GM19324 (cell line): Measurements from ENCODE around the gene FBXL16.
"Not testable (repeated sequence)": the region's sequence is repeated elsewhere in the genome, so short reads cannot be mapped to it uniquely, and the experiment has no call there.

Experiments
- ATAC-seq: cut with Tn5 transposase; IDR thresholded peaks from one replicate; pipeline ENCODE4 v1.9.1; 2021; ENCODE audit warnings: mild to moderate bottlenecking, moderate library complexity; ENCODE audit not compliant: unreplicated experiment, low FRiP score

Gene FBXL16, protein sequence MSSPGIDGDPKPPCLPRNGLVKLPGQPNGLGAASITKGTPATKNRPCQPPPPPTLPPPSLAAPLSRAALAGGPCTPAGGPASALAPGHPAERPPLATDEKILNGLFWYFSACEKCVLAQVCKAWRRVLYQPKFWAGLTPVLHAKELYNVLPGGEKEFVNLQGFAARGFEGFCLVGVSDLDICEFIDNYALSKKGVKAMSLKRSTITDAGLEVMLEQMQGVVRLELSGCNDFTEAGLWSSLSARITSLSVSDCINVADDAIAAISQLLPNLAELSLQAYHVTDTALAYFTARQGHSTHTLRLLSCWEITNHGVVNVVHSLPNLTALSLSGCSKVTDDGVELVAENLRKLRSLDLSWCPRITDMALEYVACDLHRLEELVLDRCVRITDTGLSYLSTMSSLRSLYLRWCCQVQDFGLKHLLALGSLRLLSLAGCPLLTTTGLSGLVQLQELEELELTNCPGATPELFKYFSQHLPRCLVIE

DNA sequence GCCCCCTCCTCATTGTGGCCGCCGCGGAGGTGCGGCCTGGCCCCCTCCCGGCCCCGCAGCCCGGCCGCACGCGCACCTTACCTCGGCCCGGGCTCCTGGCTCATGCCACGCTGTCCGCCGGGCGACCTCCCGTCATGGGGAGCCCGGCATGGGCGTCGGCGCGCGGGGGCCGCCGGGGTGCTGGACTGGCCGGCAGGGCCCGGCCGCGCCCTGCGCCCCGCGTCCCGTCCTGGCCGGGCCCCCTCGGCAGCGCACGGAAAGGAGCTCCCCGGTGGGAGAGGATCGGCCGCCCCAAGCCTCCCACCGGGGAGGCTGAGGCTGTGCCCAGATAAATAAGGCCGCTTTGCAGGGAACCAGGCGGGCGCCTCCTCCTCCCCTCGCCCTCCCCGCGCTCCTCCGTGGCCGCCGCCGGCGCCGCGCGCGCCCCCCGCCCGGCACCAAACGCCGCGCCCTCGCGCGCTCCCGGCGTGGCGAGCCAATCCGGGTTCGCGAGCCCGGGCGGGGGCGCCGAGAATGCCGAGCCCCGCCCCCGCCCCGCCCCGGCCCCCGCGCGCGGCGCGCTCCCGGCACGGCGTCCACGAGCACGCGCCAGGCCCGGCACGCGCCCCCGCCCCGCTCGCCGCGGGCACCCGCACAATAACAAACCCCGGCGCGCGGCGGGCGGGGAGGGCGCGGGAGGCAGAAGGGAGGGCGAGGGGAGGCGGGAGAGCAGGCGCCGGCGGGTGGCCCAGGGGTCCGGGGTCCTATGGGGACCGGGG, at the start of gene FBXL16:
Gene FBXL16, minus strand, starts transcription at position 371 of the 758 bp plus-strand sequence. CDS start 8,396 bp downstream, outside the sequence.
- no peak for ATAC-seq

DNA sequence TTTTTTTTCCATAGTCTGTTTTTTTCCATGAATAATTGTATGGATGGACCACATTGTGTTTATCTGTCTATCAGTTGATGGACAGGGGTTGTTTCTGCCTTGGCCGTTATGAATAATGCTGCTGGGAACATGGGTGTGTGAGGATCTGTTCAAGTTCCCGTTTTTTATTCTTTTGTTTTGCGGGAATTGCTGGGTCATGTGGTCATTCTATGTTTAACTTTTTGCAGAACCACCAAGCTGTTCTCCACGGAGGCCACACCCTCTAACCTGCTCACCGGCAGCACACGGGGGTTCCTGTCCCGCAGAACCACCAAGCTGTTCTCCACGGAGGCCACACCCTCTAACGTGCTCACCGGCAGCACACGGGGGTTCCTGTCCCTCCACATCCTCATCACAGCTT, 49.1 kb upstream of the FBXL16 start:
- ATAC-seq, result no peak

DNA sequence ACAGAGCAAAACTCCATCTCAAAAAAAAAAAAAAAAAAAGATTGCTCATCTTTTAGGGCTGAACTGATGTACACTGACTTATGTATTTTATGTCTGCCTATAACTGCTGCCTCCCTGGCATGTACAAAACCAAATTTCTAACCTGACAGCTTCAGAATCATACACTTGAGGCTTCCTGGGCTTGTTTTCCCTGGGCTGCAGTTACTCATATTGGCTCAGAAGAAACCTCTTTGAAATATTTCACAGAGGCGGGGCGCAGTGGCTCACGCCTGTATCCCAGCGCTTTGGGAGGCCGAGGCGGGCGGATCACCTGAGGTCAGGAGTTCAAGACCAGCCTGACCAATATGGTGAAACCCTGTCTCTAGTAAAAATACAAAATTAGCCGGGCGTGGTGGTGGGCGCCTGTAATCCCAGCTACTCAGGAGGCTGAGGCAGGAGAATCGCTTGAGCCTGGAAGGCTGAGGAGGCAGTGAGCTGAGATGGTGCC, 48.6 kb upstream of the FBXL16 start:
- ATAC-seq, result not testable (repeated sequence)

DNA sequence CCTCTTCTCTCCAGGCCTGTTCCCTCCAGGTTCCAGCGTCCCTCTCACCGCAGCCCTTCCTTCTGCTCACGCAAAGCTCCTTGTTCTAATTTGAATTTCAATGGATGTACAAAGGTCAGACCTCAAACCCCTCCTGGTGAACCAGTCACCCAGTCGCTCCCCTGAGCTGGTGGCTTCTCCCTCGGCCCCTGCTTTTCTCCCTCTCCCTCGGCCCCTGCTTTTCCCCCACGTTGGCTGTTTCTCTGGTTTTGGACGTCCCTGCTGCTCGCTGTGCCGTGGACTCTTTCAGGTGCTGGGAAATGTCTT, 46.4 kb upstream of the FBXL16 start:
- no peak for ATAC-seq

DNA sequence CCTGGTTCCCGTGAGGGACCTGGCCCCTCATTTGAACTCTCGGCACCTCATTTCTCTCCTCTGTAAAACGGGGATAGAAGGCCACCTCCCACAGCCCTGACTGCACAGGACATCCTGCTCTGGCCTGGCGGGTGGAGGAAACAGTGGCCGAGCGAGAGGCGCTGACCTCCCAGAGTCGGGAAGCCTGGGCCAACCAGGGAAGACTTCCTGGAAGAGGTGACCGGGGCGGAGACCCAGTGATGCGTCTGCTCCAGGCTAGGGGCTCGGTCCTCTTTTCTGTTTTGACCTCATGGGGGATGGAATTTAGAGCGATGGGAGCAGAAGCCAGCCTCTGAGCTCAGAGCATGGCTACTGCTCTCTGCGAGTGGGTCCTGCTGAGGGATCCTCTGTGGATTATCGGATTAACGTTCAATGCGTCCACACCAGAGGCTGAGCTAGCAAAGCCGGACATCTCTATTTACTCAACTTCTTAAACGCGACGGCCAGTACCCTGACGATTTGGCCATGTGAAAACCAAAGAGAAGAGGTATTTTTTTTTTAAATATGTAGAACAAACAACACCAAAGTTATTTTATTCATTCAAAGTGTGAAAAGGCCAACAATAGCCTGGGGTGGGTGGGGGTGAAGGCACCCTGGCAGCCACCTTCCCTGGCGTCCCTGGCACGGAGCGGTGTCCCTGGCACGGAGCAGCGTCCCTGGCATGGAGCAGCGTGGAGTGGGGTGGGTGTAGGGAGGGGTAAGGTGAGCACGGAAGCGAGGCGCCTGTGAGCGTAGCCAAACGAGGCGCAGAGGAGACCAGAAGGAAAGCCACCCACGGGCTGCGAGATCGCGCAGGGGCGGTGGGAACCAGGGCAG, 45.8 kb upstream of the FBXL16 start:
- ATAC-seq, result no peak

DNA sequence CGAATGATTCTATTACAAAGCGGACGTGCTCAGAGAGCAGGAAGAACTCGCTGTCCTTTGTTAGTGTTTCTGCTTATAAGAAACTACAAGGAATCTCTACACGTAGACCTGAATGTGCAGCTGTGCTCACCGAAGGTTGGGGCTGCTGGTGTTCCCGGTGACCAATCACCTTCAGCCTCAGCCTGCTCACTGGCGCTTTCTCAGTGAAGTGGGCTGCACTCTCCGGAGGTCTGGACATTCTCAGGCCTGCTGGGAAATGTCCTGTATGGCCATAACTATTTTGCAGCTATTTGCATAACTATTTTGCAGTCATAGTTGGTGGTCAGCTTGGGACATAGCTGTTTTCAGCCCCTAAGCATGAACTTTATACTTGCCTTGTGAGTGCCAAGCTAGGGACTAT, 44.9 kb upstream of the FBXL16 start:
- no peak for ATAC-seq

DNA sequence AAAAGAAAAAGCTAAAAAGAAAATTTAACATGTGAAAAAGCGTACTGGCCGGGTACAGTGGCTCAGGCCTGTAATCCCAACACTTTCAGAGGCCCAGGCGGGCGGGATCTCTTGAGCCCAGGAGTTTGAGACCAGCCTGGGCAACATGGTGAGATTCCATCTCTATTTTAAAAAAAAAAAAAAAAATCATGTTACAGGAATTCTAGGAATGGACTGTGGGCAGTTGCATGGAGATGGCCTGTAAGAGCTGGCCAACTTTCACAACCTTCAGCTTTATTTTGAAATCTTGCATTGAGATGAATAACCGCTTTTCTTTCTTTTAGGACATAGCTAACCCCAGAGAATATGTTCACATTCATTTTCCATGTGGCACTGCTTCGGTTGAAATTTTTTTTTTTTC, 43.4 kb upstream of the FBXL16 start:
- no peak for ATAC-seq

DNA sequence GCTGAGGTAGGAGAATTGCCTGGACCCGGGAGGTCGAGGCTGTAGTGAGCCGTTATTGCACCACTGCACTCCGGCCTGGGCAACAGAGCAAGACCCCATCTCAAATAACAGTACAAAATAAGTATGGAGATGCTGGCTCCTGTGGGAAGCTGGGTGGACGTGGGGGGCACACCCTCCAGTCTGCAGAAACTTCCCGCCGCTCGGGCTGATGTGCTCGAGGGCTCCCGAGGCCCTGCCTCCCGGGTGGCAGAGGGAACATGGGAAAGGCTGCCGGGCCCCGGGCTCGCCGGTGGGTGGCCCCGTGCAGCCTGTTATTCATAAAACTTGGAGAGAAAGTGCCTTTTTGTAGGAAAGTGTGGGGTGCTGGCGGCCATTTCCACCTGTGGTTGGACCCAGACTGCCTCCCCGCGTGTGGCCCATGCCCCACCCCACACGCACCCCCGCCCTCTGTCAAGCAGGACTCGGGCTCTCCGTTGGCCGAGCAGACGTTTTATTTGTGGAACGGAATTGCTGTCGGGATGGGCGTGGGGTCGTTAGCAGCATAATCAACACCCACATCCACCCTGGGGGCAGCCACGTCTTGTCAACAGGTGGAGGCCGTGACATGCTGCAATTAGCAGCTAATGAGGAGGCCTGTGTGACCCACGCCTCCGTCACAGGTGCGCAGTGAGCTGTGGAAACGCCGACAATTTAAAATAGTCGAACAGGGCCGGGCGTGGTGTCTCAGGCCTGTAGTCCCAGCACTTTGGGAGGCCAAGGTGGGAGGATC, 42.6 kb upstream of the FBXL16 start:
- ATAC-seq, result no peak

DNA sequence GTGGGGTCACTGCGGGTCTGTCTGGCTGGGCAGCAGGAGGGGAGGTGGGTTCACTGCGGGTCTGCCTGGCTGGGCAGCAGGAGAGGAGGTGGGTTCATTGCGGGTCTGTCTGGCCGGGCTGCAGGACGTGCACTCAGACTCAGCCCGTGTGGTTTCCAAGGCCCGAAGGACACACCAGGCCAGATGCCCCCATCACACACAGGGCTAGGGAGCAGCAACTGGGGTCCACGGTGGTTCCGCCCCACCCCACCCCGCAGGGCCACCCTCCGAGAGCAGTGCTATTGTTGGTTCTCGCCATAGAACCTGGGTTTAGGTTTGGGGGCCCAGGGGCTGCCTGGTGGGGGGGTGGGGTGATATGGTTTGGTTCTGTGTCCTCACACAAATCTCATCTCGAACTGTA, 41.0 kb upstream of the FBXL16 start:
- no peak for ATAC-seq

DNA sequence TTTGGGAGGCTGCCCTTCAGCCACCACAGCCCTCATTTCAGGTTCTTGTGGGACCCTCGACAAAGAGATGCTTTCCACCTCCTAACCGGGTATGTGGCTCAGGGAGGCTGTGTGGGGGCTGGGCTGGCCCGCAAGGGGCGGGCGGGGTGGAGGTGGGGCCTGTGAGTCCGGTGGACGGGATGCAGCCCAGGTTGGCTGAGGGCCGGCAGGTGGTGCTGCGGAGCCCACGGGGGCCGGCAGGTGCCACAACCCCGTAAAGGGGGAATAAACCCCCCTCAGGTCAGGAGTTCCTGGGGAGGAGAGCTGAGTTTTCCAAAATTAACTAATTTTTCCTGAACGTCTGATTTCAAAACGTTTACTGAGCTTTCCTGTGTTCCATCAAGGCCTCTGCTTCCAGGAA, 40.1 kb upstream of the FBXL16 start:
- no peak for ATAC-seq

DNA sequence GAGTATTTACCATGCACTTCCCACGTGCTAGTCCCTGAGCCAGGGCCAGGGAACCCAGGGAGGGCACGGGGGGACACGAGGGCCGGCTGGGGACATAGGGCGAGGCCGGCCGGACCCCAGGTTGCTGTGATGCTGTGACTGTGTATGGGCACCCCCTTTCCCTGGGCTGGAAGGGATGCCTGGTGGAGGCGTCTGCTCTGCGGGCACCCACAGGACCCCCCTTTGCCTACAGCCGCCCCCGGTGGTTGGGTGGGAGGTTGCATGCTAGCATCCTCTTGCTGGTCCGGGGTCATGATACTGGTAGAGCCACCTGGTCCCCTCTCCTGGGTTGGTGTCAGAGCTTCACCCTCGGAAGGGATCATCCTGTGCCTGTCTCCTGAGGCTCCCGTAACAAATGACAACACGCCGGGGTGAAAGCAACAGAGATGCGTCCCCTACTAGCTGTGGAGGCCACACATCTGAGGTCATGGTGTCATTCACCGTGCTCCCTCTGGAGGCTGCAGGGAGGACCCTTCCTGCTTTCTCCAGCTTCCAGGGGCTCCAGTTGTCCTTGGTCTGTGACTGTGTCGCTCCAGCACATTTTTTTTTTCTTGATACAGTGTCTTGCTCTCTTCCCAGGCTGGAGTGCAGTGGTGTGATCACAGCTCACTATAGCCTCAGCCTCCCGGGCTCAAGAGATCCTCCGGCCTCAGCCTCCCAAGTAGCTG, 38.3 kb upstream of the FBXL16 start:
- no peak for ATAC-seq

DNA sequence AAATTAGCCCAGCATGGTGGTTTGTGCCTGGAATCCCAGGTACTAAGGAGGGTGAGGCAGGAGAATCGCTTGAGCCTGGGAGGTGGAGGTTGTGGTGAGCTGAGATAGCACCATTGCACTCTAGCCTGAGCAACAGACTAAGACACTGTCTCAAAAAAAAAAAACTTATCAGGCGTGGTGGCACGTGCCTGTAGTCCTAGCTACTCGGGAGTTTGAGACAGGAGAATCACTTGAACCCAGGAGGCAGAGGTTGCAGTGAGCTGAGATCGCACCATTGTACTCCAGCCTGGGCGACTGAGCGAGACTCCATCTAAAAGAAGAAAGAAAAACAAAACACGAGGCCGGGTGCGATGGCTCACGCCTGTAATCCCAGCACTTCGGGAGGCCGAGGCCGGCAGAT, 37.3 kb upstream of the FBXL16 start:
- not testable (repeated sequence) for ATAC-seq

DNA sequence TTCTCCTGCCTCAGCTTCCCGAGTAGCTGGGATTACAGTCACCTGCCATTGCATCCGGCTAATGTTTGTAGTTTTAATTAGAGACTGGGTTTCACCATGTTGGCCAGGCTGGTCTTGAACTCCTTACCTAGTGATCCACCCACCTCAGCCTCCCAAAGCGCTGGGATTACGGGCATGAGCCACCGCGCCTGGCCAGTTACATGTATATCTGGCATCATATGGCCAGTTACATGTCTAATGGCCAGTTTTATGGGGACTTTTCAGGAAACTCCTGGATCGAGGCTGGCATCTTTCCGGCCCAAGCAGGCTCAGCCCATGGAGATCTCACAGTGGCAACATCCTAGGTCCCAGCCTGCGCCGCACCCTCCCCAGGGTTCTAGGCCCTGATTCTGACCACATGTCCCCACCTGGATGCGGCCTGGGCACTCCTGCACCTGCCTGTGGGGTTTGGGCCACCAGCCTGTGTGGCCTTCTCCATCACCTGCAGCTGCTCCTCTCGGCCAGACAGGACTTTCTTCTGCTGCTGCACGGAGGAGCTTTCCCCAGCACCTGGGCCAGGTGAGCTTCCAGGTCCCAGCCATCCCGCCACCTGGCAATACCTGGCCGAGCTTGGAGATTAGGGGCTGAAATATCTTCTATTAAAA, 36.5 kb upstream of the FBXL16 start:
- no peak for ATAC-seq

DNA sequence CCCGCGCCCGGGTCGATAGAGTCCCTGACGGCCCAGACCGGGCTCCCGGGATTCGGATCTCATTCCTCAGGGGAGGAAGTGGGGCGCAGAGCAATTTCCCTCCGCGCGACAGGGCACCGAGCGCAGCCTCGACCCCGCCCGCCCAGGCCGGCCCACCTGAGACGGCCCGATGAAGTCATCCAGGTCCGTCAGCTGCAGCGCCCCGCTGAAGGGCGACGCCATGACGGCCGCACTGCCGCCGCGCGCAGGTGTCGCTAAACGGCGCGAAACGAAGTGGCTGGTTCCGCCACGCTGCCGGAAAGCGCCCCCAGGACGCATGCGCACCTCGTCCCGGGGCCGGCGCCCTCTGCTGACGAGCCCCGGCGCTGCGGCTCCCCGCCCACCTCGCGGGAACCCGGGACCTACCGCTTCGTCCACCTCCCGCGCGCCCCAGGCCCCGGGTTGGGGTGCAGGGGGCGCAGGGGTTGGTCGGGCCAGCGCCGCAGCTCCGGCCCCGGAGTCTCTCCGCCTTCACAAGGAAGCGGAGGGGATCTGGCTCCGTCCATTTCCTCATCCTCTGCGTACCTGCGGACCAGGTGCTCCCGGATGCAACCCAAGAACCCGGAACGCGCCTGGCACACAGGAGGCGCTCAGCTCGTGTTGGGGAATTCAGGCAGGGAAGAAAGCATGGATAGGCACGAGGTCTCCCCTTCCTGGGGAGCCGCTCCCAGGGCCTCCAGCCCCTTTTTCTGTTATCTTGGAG, 35.3 kb upstream of the FBXL16 start, which contains the start of gene CIAO3:
Gene CIAO3, minus strand, starts transcription at position 234 of the 742 bp plus-strand sequence. Its CDS starts 12 bp downstream, at position 222.
- peak; percentile 87 for ATAC-seq

DNA sequence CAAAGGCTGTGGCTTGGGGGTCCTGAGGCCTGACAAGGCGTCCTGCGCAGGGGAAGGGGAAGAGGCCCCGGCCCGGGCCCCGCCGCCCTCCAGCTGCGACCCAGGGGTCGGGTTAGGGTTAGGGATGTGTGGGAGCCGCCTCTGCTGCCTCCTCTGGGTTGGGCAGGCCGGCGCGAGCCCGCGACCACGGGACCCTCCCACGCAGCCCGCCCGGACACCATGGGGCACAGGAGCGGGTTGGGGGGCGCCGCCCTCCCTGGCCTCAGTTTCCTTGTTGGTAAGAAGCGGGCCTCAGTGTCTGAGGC, 34.8 kb upstream of the FBXL16 start:
- ATAC-seq, result peak; percentile 5

DNA sequence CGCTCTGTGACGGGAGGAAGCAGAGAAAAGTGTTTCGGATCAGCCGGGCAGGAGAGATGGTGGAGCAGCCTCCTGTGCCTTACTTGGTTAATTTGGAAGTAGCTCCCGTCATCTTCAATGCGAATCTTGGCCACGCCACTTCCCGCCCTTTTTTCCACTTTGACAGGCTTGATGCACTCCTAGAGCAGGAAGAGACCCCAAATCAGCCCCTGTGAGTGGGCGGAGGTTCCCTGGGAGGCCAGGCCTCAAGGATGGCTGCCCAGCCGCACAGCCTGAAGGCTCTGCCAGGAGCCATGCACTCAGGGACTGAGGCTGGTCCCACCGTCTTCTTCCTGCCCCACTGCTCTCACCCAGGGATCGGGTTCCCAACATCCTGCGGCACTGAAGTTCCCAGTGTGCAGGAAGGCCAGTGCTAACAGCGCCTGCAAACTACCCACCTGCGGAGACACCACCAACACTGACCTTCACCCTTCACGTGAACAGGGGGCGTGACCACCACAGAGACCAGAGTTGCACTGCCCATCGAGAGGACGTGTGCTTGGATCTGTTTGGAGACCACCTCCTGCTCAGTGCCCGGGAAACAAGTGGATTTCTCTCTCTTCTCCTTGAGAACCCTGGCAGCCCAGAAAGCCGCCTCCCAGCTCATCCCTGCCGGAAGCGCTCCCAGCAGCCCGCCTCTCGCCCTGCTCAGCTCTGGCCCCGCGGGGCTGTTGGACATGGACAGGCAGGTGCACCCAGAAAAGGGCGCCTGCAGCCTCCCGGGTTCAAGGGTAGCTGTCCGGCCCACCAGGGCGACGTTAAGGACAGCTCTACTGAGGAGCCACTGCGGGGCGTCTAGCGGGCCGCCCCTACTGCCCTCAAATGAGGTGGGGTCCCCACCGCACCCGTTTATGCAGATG, 34.2 kb upstream of the FBXL16 start:
- ATAC-seq, result no peak

DNA sequence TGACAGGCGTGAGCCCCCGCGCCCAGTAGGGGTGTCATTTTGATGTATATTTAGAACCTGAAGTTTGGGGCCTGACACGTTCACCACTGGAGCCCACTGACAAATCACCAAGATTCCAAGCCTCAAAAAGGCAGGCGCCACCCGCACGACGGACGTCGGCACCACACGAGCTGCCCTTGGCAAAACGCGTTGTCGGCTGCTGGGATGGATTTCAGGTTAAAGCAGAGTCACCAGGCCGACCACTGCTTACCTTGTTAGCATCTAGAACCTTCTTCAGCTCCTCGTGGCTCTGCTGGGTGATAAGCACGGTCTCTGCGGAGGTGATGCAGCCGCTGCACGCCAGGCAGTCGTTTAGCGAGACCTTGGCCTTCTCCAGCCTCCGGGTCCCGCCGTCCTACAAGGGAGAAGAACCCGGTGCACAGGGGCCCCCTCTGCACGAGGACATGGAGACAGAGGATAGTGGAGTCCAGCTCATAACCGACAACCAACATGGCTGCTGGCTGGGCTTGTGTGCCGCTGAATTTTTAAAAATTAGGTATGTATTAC, 31.4 kb upstream of the FBXL16 start:
- no peak for ATAC-seq
